HepG2 (cell line): ENCODE measurements around the gene CDNF. TPM values are rescaled to one million over a fixed set of nuclear protein-coding genes. Genes with fewer than 3 reads are reported as not detected.

ENCODE experiments used
- ATF1 ChIP-seq: IDR thresholded peaks from 2 replicates; pipeline ENCODE4 v1.6.1; 2016; ENCODE audit warnings: mild to moderate bottlenecking, control low read depth
- ELF4 ChIP-seq: sonication (generic); formaldehyde crosslinking; IDR thresholded peaks from 2 replicates; pipeline ENCODE4 v1.5.0; 2020; ENCODE audit warnings: missing genetic modification reagents, mild to moderate bottlenecking, moderate library complexity, borderline replicate concordance
- FIP1L1 ChIP-seq: fragments of 200-400 bp; formaldehyde crosslinking; IDR thresholded peaks from 2 replicates; pipeline ENCODE4 v1.6.1; 2018; ENCODE audit warnings: low read depth, mild to moderate bottlenecking, low read length, moderate library complexity, borderline replicate concordance; ENCODE audit not compliant: insufficient read depth
- KLF6 ChIP-seq: IDR thresholded peaks from 2 replicates; pipeline ENCODE4 v1.8.0; 2016; ENCODE audit warnings: missing biosample characterization, missing genetic modification reagents
- MEF2D ChIP-seq: sonication (generic); formaldehyde crosslinking; IDR thresholded peaks from 2 replicates; pipeline ENCODE4 v1.5.1; 2020; ENCODE audit warnings: mild to moderate bottlenecking, missing genetic modification reagents
- NFE2L1 ChIP-seq: sonication (generic); formaldehyde crosslinking; IDR thresholded peaks from 2 replicates; pipeline ENCODE4 v1.4.0; 2020; ENCODE audit warnings: missing genetic modification reagents, mild to moderate bottlenecking, borderline replicate concordance
- SP140L ChIP-seq: sonication (generic); formaldehyde crosslinking; IDR thresholded peaks from 2 replicates; pipeline ENCODE4 v1.4.0; 2020; ENCODE audit warnings: missing genetic modification reagents, borderline replicate concordance
- polyA plus RNA-seq, 8 experiments: library from polyadenylated mRNA; depleted of rRNA in 3 of 8; stranded (reverse) in 7 of 8; unstranded in 1 of 8; fragments of >200 nt; fragmentation: Illumina TruSeq in 4 of 8; extraction: Trizol in 4 of 8; gene quantifications; 2 replicates each; pipeline versions ENCODE4 v1.2.1 to v1.2.3, GENCODE V29; 2011 to 2016; ENCODE audit warnings: low read depth in 4 of 8, missing spikeins in 1 of 8, mixed read lengths in 1 of 8; ENCODE audit not compliant: insufficient read depth in 1 of 8
- total RNA-seq, 5 experiments: library from RNA; depleted of rRNA; stranded (reverse); fragments of >200 nt; fragmentation: Illumina TruSeq; extraction: Trizol; gene quantifications; 2 replicates each; pipeline ENCODE4 v1.2.3, GENCODE V29; 2016; ENCODE audit warnings: low read depth in 1 of 5
- TF ChIP-seq, protein P1 (sequence below): sonication (generic); formaldehyde crosslinking; IDR thresholded peaks from 2 replicates; pipeline ENCODE4 v1.5.0; 2020; ENCODE audit warnings: mild to moderate bottlenecking, missing genetic modification reagents
- TF ChIP-seq, protein P2 (sequence below): sonication (generic); formaldehyde crosslinking; IDR thresholded peaks from 2 replicates; pipeline ENCODE4 v1.5.1; 2020; ENCODE audit warnings: mild to moderate bottlenecking, missing genetic modification reagents
- TF ChIP-seq, protein P3 (sequence below): IDR thresholded peaks from 2 replicates; pipeline ENCODE4 v1.6.1; 2012; ENCODE audit warnings: inconsistent platforms
- TF ChIP-seq, protein P4 (sequence below): sonication (generic); formaldehyde crosslinking; conservative IDR thresholded peaks from 2 replicates; pipeline ENCODE4 v1.4.0; 2020; ENCODE audit warnings: mild to moderate bottlenecking, missing genetic modification reagents, moderate library complexity
- TF ChIP-seq, protein P5 (sequence below): sonication (generic); formaldehyde crosslinking; IDR thresholded peaks from 2 replicates; pipeline ENCODE4; 2020; ENCODE audit warnings: missing genetic modification reagents, mild to moderate bottlenecking, borderline replicate concordance
- TF ChIP-seq, protein P6 (sequence below): IDR thresholded peaks from 2 replicates; pipeline ENCODE4 v1.6.1; 2016; ENCODE audit warnings: mild to moderate bottlenecking

CDNF gene
- total and polyA plus RNA-seq, 2 of the 13 experiments (the other 11 are each of a cell fraction or from before 2014, with no cell fraction given) = 0.29 to 0.33 TPM

DNA sequence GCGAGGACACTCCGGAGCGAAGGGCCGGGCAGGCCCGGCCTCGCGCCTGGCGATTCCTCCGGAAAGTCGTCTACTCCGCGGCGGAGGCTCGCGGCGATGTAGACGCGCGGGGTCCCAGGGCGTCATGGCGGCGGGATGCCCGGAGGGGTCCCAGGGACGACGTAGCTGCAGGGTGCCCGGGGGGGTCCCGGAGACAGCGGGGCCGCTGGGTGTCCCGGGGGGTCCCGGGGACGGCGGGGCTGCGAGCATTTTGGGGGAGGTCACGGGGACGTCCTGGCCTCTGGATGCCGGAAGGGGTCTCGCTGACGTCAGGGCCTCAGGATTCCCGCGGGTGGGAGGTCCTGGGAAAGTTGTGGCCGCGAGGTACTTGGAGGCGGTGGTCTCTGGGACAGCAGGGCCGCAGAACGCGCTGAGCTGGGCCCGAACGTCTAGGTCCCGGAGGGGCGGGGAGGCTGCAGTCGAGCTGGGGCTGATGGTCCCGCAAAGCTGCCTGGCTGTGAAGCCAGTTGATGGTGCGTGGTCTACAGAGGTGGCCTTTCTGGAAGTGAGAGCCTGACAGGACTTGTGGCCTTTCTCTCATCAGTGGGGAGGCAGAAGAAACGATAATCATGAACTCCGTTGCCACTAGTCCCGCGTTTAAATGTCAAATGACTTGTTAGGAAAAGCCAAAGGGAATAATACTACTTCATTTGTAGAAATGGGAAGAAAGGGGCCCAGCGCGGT is 906 bp upstream of the CDNF start (continued):
- TF ChIP-seq, protein P1, sequence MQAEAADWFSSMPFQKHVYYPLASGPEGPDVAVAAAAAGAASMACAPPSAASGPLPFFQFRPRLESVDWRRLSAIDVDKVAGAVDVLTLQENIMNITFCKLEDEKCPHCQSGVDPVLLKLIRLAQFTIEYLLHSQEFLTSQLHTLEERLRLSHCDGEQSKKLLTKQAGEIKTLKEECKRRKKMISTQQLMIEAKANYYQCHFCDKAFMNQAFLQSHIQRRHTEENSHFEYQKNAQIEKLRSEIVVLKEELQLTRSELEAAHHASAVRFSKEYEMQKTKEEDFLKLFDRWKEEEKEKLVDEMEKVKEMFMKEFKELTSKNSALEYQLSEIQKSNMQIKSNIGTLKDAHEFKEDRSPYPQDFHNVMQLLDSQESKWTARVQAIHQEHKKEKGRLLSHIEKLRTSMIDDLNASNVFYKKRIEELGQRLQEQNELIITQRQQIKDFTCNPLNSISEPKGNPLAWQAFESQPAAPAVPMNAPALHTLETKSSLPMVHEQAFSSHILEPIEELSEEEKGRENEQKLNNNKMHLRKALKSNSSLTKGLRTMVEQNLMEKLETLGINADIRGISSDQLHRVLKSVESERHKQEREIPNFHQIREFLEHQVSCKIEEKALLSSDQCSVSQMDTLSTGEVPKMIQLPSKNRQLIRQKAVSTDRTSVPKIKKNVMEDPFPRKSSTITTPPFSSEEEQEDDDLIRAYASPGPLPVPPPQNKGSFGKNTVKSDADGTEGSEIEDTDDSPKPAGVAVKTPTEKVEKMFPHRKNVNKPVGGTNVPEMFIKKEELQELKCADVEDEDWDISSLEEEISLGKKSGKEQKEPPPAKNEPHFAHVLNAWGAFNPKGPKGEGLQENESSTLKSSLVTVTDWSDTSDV (CRISPR knock-in tag) = 0 out of 2 replicates have a peak, but pooled peaks have one; percentile 19
- TF ChIP-seq NFE2L1 = no peak
- TF ChIP-seq, protein P2, sequence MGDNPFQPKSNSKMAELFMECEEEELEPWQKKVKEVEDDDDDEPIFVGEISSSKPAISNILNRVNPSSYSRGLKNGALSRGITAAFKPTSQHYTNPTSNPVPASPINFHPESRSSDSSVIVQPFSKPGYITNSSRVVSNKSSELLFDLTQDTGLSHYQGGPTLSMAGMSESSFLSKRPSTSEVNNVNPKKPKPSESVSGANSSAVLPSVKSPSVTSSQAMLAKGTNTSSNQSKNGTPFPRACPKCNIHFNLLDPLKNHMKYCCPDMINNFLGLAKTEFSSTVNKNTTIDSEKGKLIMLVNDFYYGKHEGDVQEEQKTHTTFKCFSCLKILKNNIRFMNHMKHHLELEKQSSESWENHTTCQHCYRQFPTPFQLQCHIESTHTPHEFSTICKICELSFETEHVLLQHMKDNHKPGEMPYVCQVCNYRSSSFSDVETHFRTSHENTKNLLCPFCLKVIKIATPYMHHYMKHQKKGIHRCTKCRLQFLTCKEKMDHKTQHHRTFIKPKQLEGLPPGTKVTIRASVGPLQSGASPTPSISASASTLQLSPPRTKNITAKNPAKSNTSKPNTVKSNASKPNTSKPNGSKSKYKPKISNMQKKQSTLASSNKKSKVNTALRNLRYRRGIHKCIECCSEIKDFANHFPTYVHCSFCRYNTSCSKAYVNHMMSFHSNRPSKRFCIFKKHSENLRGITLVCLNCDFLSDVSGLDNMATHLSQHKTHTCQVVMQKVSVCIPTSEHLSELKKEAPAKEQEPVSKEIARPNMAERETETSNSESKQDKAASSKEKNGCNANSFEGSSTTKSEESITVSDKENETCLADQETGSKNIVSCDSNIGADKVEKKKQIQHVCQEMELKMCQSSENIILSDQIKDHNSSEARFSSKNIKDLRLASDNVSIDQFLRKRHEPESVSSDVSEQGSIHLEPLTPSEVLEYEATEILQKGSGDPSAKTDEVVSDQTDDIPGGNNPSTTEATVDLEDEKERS (CRISPR knock-in tag) = no peak
- TF ChIP-seq, protein P3, sequence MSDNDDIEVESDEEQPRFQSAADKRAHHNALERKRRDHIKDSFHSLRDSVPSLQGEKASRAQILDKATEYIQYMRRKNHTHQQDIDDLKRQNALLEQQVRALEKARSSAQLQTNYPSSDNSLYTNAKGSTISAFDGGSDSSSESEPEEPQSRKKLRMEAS = 0 out of 2 replicates have a peak, but pooled peaks have one; percentile 13
- TF ChIP-seq FIP1L1 = no peak
- TF ChIP-seq ELF4 (CRISPR knock-in tag) = no peak
- TF ChIP-seq, protein P4, sequence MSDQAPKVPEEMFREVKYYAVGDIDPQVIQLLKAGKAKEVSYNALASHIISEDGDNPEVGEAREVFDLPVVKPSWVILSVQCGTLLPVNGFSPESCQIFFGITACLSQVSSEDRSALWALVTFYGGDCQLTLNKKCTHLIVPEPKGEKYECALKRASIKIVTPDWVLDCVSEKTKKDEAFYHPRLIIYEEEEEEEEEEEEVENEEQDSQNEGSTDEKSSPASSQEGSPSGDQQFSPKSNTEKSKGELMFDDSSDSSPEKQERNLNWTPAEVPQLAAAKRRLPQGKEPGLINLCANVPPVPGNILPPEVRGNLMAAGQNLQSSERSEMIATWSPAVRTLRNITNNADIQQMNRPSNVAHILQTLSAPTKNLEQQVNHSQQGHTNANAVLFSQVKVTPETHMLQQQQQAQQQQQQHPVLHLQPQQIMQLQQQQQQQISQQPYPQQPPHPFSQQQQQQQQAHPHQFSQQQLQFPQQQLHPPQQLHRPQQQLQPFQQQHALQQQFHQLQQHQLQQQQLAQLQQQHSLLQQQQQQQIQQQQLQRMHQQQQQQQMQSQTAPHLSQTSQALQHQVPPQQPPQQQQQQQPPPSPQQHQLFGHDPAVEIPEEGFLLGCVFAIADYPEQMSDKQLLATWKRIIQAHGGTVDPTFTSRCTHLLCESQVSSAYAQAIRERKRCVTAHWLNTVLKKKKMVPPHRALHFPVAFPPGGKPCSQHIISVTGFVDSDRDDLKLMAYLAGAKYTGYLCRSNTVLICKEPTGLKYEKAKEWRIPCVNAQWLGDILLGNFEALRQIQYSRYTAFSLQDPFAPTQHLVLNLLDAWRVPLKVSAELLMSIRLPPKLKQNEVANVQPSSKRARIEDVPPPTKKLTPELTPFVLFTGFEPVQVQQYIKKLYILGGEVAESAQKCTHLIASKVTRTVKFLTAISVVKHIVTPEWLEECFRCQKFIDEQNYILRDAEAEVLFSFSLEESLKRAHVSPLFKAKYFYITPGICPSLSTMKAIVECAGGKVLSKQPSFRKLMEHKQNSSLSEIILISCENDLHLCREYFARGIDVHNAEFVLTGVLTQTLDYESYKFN (CRISPR knock-in tag) = no peak
- TF ChIP-seq MEF2D (CRISPR knock-in tag) = no peak
- TF ChIP-seq, protein P5, sequence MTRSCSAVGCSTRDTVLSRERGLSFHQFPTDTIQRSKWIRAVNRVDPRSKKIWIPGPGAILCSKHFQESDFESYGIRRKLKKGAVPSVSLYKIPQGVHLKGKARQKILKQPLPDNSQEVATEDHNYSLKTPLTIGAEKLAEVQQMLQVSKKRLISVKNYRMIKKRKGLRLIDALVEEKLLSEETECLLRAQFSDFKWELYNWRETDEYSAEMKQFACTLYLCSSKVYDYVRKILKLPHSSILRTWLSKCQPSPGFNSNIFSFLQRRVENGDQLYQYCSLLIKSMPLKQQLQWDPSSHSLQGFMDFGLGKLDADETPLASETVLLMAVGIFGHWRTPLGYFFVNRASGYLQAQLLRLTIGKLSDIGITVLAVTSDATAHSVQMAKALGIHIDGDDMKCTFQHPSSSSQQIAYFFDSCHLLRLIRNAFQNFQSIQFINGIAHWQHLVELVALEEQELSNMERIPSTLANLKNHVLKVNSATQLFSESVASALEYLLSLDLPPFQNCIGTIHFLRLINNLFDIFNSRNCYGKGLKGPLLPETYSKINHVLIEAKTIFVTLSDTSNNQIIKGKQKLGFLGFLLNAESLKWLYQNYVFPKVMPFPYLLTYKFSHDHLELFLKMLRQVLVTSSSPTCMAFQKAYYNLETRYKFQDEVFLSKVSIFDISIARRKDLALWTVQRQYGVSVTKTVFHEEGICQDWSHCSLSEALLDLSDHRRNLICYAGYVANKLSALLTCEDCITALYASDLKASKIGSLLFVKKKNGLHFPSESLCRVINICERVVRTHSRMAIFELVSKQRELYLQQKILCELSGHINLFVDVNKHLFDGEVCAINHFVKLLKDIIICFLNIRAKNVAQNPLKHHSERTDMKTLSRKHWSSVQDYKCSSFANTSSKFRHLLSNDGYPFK (CRISPR knock-in tag) = peak; percentile 15; the same call in 1 of the 2 replicates
- TF ChIP-seq SP140L (CRISPR knock-in tag) = no peak
- 0 out of 2 replicates have a peak, but pooled peaks have one; percentile 13 for TF ChIP-seq ATF1
- TF ChIP-seq, protein P6, sequence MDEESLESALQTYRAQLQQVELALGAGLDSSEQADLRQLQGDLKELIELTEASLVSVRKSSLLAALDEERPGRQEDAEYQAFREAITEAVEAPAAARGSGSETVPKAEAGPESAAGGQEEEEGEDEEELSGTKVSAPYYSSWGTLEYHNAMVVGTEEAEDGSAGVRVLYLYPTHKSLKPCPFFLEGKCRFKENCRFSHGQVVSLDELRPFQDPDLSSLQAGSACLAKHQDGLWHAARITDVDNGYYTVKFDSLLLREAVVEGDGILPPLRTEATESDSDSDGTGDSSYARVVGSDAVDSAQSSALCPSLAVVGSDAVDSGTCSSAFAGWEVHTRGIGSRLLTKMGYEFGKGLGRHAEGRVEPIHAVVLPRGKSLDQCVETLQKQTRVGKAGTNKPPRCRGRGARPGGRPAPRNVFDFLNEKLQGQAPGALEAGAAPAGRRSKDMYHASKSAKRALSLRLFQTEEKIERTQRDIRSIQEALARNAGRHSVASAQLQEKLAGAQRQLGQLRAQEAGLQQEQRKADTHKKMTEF (CRISPR knock-in tag) = no peak
- TF ChIP-seq KLF6 (CRISPR knock-in tag) = peak; percentile 9; the same call in 1 of the 2 replicates
